Mesothelial cell of epicardium (in vitro differentiated cells): Measurements from ENCODE around the gene CMC2. TPM values are rescaled to one million over a fixed set of nuclear protein-coding genes. Genes with fewer than 3 reads are reported as not detected.
A peak's percentile ranks its signal among the peaks of the same experiment; 100 is the strongest.

ENCODE experiments used
- DNase-seq, 2 experiments: peaks; one replicate each; pipeline ENCODE4 v3.0.0; 2021; ENCODE audit warnings: low spot score in 2 of 2; ENCODE audit not compliant: unreplicated experiment in 2 of 2
- H3K27ac Mint-ChIP-seq: 2 replicates; pipeline ENCODE4 v1.8.0; 2021; ENCODE audit warnings: mixed read lengths
- H3K27me3 Mint-ChIP-seq: 2 replicates; pipeline ENCODE4 v1.8.0; 2021; ENCODE audit warnings: low read depth, mixed read lengths
- H3K36me3 Mint-ChIP-seq: 2 replicates; pipeline ENCODE4 v1.8.0; 2021; ENCODE audit warnings: mixed read lengths
- H3K4me1 Mint-ChIP-seq: 2 replicates; pipeline ENCODE4 v1.8.0; 2021; ENCODE audit warnings: mixed read lengths
- H3K4me3 Mint-ChIP-seq: 2 replicates; pipeline ENCODE4 v1.8.0; 2021; ENCODE audit warnings: mild to moderate bottlenecking, moderate library complexity, mixed read lengths
- H3K9me3 Mint-ChIP-seq: 2 replicates; pipeline ENCODE4 v1.8.0; 2021; ENCODE audit warnings: mixed read lengths
- total RNA-seq: library from RNA; stranded (reverse); gene quantifications from 3 replicates; pipeline ENCODE4 v1.2.1, GENCODE V29; 2021
- TF ChIP-seq, protein P1 (sequence below): fragments of 200-600 bp; sonication (generic); IDR thresholded peaks from one replicate; pipeline ENCODE4 v1.5.0; 2021; ENCODE audit warnings: antibody characterized with exemption; ENCODE audit not compliant: unreplicated experiment

The CMC2 gene
- total RNA-seq, 1 donor from 2014 or later, result 34.0 TPM

DNA sequence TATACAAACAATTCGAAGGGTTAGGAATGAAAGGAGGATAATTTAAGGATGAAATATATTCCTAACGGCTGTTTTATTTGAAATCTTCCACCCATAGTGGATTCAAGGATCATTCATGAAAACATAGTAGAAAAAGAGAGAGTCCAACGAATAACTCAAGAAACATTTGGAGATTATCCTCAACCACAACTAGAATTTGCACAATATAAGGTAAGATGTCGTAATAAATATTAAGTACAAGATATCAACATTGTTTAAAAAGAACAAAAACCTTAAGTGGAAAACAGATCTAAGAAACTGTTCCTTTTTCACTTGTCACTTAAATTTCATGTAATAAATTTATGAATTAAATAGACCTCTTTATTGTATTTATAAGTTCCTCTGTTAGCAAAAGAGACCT is 19.7 kb upstream of the CMC2 start:
- no peak overlapping the region for H3K27ac Mint-ChIP-seq
- H3K4me1 Mint-ChIP-seq, result no peaks in the 10 kb centered on the region
- TF ChIP-seq, protein P1, sequence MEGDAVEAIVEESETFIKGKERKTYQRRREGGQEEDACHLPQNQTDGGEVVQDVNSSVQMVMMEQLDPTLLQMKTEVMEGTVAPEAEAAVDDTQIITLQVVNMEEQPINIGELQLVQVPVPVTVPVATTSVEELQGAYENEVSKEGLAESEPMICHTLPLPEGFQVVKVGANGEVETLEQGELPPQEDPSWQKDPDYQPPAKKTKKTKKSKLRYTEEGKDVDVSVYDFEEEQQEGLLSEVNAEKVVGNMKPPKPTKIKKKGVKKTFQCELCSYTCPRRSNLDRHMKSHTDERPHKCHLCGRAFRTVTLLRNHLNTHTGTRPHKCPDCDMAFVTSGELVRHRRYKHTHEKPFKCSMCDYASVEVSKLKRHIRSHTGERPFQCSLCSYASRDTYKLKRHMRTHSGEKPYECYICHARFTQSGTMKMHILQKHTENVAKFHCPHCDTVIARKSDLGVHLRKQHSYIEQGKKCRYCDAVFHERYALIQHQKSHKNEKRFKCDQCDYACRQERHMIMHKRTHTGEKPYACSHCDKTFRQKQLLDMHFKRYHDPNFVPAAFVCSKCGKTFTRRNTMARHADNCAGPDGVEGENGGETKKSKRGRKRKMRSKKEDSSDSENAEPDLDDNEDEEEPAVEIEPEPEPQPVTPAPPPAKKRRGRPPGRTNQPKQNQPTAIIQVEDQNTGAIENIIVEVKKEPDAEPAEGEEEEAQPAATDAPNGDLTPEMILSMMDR, result no peak
- H3K27me3 Mint-ChIP-seq, result no peaks in the 10 kb centered on the region
- H3K9me3 Mint-ChIP-seq, result no peaks in the 10 kb centered on the region
- no peak overlapping the region for H3K4me3 Mint-ChIP-seq
- DNase-seq, result no peak
- H3K36me3 Mint-ChIP-seq, result peaks cover 14% of the 10 kb centered on the region

DNA sequence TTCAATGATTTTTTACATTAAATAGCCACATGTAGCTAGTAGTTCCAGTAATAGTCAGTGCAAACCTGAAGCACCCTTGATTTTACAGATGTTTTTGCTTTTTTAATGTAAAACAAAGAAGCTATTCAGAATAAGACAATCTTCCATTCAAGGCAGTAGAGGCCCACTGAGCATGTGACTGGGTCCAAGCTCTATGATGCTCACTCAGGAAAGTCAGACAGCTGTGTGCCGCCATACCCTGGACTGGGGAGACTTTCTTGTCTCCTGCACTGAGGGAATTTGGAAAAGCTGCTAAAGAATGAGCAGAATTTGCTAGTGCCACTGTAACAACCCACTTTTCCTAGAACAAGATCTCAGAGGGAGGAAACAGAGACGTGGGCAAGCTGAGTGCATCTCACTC is 11.8 kb upstream of the CMC2 start:
- H3K27ac Mint-ChIP-seq, result no peak overlapping the region
- no peaks in the 10 kb centered on the region for H3K4me1 Mint-ChIP-seq
- TF ChIP-seq, protein P1, result no peak
- peaks cover 17% of the 10 kb centered on the region for H3K36me3 Mint-ChIP-seq
- no peak for DNase-seq
- no peak overlapping the region for H3K4me3 Mint-ChIP-seq
- H3K27me3 Mint-ChIP-seq, result no peaks in the 10 kb centered on the region
- H3K9me3 Mint-ChIP-seq, result no peaks in the 10 kb centered on the region

DNA sequence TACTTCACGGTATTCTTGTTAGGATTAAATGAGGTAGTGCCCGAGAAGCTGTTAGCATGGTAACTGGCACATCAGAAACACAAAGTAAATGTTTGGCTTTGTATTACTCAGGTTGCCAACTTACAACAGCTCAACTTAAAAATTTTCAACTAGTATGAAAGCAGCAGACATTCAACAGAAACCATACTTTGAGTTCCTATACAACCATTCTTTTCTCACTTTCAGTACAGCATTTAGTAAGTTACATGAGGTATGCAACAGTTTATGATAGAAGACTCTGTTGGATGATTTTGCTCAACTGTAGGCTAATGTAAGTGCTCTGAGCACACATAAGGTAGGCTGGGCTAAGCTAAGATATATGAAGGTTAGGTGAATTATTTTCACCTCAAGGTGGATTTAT is 8.0 kb upstream of the CMC2 start:
- no peaks in the 10 kb centered on the region for H3K9me3 Mint-ChIP-seq

DNA sequence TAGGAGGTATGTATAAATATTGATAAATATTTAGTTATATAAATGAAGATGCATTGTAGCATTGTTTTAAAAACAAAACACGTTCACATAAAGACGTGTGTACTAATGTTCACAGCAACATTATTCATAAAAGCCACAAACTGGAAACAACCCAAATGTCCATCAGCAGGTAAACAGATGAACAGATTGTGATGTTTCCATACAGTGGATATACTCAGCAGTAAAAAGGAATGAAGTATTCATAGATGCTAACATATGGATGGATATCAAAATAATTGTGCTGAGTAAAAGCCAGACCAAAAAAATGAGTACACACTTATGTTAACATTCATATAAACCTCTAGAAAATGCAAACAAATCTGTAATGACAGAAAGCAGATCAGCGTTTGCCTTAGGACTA is 6.3 kb upstream of the CMC2 start:
- Mint-ChIP-seq H3K4me3 (no peak overlapping the region), H3K4me1 (no peaks in the 10 kb centered on the region), H3K27ac (no peak overlapping the region), H3K27me3 (no peaks in the 10 kb centered on the region), H3K36me3 (peaks cover 5% of the 10 kb centered on the region), H3K9me3 (no peaks in the 10 kb centered on the region)
- no peak for DNase-seq
- TF ChIP-seq, protein P1, result no peak

More for the DNA sequence above, 8.0 kb upstream of the CMC2 start:
- no peak overlapping the region for H3K4me3 Mint-ChIP-seq
- TF ChIP-seq, protein P1, result no peak
- H3K4me1 Mint-ChIP-seq, result no peaks in the 10 kb centered on the region
- peaks cover 11% of the 10 kb centered on the region for H3K36me3 Mint-ChIP-seq
- no peak for DNase-seq
- H3K27me3 Mint-ChIP-seq, result no peaks in the 10 kb centered on the region
- no peak overlapping the region for H3K27ac Mint-ChIP-seq

DNA sequence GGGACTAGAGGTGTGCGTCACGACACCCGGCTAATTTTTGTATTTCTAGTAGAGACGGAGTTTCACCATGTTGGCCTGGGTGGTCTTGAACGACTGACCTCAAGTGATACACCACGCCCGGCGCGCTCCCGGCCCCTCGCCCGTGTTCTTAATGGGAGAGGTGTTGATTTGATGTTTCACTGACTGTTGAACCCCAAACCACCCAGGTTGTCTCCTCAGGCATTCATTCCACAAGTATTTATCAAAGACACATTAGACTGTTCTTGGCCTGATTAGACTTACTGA is 1.8 kb upstream of the CMC2 start:
- H3K4me1 Mint-ChIP-seq, result peaks cover 16% of the 10 kb centered on the region
- H3K9me3 Mint-ChIP-seq, result no peaks in the 10 kb centered on the region
- DNase-seq, result no peak
- TF ChIP-seq, protein P1, result no peak
- H3K4me3 Mint-ChIP-seq, result peak overlapping the region; percentile 96
- H3K27ac Mint-ChIP-seq, result peak overlapping the region; percentile 100
- H3K27me3 Mint-ChIP-seq, result no peaks in the 10 kb centered on the region
- peaks cover 1% of the 10 kb centered on the region for H3K36me3 Mint-ChIP-seq

DNA sequence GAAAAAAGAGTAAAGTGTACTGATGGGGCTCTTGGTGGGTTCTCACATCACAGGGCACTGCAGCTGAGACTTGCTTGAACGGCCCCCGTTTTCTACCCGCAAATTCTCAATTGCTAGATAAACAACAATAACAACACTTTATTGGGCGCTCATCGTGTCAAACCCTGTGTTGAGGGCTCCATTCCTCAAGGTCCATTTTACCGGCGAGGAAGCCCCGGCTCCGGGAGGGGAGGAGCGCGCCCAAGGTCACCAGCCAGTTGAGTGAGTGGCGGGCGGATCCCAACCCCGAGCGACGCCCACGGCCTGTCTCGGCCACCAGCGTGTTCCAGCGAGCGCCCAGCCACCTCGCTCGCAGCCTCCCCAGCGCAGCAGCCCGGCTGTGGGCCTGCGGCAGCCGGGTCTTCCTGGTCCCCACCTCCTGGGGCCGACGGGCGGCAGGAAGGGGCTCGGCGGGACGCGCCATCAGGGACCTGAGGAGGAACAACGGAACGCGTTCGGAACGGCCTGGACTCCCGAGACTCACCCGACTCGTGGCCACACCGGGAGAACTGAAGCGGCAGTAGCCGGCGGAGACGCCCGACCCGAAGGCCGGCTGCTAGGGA is 373 bp downstream of the CMC2 start:
- TF ChIP-seq, protein P1, result no peak
- Mint-ChIP-seq H3K27me3 (no peaks in the 10 kb centered on the region), H3K36me3 (no peaks in the 10 kb centered on the region), H3K27ac (peak overlapping the region; percentile 100), H3K9me3 (no peaks in the 10 kb centered on the region), H3K4me3 (peak overlapping the region; percentile 96), H3K4me1 (peaks cover 16% of the 10 kb centered on the region)
- DNase-seq, result no peak
